Measurements from ENCODE around the gene HTR1E.
"Not testable (repeated sequence)": the region's sequence is repeated elsewhere in the genome, so short reads cannot be mapped to it uniquely, and the experiment has no call there.

HTR1E gene

DNA sequence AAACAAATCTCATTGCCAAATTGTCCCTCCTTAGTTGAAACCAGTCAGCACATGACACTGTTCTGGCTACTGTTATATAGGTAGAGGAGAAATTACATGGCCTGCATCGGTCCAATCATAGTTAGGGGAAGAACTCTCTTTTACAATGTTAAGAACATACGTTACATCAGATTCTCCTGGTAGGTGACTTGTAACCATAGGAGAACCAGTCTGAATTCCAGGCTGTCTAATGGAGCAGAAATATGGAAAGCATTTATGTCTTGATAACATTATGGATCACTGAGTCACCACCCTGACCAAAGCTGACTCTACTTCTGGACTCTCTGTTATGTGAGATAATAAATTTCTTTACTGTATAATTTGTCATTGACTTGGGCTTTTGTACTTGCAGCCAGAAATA lies 40.9 kb downstream of the HTR1E start:
- FAIRE-seq = no peak

DNA sequence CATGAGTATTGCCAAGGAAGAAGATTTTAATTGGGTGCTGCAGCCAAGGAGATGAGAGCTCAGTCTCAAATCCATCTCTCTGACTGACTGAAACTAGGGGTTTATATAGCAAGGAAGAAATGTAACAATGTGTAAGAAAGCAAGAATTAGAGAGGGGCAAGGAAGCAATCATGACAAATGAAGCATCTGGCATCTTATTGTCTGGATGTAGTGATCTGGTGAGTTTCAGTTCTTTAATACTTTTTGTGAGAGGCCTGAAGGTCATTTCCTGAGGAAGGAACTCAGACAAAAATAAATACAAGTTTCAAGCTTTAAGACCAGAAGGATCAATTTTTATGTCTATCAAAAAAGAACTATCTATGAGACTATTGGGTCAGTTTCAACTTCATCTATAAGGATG lies 64.2 kb downstream of the HTR1E start:
- FAIRE-seq = no peak

DNA sequence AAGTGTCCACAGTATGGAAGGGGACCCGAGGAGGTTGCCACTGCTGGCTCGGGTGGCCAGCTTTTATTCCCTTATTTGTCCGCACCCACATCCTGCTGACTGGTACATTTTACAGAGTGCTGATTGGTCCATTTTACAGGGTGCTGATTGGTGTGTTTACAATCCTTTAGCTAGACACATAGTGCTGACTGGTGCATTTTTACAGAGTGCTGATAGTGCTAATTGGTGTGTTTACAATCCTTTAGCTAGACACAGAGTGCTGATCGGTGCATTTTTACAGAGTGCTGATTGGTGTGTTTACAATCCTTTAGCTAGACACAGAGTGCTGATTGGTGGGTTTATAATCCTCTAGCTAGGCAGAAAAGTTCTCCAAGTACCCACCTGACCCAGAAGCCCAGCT lies 65.1 kb downstream of the HTR1E start:
- not testable (repeated sequence) for FAIRE-seq

DNA sequence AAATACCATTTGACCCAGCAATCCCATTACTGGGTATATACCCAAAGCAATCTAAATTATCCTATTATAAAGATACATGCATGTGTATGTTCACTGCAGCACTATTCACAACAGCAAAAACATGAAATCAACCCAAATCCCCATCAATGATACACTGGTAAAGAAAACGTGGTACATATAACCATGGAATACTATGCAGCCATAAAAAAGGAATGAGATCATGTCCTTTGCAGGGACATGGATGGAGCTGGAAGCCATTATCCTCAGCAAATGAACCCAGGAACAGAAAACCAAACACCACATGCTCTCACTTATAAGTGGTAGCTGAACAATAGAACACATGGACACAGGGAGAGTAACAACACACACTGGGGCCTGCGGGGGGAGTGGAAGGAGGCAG lies 69.2 kb downstream of the HTR1E start:
- FAIRE-seq = not testable (repeated sequence)

DNA sequence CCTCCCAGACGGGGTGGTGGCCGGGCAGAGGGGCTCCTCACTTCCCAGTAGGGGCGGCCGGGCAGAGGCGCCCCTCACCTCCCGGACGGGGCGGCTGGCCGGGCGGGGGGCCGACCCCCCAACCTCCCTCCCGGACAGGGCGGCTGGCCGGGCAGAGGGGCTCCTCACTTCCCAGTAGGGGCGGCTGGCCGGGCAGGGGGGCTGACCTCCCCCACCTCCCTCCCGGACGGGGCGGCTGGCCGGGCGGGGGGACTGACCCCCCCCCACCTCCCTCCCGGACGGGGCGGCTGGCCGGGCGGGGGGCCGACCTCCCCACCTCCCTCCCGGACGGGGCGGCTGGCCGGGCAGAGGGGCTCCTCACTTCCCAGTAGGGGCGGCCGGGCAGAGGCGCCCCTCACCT lies 72.3 kb downstream of the HTR1E start:
- FAIRE-seq = not testable (repeated sequence)

DNA sequence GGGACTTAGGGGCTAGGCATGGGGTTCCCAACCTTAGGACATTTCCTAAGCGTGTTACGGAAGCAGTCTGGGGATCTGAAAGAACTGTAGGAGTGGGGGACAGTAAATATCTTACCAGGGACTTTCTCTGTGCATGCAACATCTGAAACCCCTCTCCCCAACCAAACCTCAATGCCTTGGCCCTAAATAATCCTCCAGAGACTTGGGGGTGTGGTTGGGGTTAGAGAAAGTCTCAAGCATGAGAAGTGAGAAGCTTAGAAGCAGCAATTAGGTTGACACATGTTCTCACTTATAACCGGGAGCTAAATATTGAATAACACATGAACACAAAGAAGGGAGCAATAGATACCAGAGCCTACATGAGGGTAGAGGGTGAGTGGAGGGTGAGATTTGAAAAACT lies 74.7 kb downstream of the HTR1E start:
- FAIRE-seq = no peak

DNA sequence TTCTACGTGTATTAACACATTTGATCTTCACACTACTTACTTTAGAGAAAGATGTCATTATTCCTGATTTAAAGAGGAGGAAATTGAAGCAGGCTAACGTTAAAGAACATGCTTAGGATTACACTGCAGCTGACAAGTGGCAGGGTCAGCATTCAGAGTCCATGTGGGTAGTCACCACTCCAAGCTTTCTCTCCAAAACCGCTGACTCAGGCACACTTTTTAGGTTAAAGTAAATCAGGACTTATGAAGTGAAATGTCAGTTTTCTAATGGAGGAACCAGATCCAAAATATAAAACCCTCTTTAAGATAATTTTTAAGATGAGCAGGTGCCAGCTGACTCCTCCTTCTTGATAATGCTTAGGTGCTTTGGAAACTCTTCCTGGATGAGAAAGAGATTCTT lies 75.4 kb downstream of the HTR1E start:
- FAIRE-seq = no peak

DNA sequence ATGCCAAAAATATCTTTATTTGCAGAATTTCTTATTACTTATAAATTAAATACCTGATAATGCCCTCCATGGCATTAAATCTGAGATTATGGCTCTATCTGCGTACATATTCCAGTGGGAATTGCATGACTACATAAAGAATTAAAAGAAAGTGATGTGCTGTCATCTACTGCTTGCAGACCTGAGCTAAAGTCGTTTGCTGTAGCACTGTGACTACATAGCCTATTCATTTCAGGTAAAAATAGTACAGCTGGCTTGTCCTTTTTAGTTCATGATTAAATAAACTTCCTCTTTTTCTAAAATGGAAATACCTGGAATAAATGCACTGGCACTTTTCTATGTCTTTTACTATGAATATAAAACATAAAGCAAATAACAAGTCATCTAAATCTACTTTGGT lies 79.4 kb downstream of the HTR1E start:
- FAIRE-seq = no peak

DNA sequence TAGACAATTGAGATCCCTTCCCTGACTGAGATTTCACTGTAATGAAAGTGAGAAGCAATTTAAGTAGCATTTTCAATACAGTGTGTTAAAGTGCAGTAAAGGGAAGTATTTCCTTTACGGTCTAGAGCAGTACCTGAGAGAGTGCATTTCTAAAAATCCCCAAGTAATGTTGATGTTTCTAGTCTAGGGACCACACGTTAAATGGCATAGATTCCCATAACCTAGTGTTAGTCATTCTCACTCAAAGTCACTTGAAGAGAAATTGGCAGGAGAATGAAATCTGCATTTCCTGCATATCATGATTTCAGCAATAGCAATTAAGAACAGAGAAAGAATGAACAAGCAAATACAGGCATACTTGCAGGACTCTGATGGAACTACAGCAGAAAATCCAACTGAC lies 89.7 kb downstream of the HTR1E start:
- no peak for FAIRE-seq

DNA sequence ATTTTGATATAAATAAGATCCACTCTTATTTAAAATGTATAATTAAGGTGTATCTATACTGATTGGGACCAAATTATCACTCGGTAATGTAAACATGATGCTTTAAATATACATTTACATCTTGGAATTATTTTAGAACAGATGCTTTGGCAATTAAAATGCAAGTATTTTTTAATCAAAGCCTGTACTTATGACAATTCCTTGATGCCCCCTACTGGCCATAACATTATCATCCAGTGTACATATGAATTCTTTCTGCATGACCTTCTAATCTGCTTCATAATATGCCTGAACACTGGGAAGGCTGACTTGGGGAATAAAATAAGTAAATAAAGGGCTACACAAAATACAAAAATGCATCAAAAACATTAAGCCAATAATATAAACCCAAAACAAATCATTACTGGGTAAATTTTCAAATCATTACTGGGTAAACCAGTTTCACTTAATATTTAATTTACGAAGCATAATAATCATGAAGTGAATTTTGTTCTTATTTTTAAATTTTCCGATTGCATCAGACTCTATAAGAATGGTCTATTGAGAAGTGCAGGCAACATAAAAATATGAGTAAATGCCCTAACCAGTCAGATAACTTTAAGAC lies 92.5 kb downstream of the HTR1E start:
- no peak for FAIRE-seq

DNA sequence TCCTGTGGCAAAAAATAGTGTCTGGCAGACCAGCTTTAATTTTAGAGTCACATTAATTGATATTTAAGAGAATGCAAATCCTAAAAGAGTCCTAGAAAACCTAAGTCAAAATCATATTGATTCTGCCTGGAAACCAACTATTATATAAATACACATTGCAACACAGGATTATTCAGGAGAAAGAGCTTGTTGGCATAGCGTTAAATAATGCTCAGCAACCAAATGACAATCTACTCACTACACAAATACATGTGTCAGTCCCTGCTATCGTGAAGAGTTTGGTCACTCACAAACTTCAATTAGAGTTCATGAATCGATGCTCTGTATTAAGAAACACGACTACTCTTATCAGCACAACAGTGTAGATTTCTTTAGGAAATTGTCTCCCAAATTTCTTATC lies 103.4 kb downstream of the HTR1E start:
- no peak for FAIRE-seq

DNA sequence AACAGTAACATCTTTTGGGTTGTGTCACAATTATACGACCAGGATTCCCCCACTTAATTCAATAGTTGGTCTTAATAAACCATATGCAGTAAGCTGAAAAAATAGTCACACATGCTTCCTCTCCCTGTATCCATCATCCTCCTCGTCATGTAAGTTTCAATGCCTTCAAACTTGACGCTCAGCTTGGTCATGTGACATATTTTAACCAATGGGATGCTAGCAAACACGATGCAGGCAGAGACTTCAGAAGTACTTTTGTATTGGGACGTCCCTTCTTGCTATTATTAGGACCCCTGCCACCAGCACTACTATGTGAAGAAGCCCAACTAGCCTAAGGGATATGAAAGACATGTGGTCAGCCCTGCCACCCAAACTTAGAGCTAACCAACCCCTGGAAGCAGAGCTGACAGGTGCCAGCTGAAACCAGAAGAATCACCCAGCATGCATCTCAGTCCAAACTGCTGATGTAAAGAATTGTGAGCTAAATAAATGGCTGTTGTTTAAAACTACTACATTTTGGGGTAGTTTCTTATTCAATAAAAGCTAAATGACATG lies 108.3 kb downstream of the HTR1E start:
- no peak for FAIRE-seq

DNA sequence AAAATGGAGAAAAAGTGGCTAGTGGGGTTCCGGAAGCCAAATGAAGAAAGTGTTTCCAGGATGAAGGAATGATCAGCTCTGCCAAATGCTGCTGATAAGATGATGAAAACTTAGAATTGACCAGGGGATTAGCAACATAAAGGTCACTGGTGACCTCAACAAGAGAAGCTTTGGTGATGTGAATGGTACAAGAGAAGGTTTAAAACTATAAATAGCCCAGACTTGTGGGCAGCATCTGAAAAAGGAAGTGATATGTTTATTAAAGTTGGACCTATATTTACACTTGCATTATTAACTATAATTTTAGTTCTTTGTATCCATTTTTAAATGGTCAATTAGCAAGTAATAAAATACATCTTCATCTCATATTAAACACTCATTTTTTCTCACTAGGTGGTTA lies 112.5 kb downstream of the HTR1E start:
- FAIRE-seq = no peak

DNA sequence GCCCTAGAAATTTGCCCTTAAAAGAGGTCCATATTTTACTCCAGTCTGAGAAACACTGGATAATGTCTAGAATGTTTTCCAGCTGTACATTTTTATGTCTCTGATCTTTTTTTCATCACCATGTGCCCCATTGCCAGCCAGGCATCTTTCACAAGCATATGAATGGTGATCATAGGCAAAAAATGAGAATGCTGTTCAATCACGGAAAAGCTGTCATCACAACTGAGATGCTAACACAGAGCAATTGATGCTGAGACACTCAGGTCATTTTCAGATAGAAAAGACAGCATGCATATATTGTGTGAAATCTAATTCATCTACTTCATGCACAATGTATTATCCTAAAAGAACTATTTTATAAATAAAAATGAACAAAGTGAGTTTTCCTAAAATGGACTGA lies 116.0 kb downstream of the HTR1E start:
- FAIRE-seq = no peak

DNA sequence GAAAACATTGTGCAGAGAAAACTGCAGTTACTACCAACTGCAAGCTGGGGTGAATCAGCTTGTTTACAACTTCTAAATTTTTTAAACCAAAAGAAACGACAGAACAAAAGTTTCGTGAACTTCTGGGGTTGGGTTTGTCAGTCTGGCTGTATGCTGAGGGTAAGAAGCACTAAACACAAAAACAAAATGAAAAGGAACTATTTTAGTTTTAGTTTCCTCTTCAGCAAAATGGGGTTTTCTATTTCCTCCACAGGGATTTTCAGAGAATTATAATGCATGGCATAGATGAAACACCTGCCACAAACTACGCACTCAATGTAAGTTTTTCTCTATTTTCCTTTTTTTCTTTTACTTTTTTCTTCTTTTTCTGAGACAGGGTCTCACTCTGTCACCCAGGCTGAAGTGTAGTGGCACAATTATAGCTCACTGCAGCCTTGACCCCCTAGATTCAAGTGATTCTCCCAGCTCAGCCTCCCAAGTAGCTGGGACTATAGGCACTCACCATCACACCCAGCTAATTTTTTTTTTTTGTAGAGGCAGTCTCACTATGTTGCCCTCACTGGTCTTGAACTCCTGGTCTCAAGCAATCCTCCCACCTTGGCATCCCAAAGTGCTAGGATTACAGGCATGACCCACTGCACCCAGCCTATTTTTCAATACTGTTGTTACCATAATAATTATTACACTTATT lies 117.0 kb downstream of the HTR1E start:
- no peak for FAIRE-seq

DNA sequence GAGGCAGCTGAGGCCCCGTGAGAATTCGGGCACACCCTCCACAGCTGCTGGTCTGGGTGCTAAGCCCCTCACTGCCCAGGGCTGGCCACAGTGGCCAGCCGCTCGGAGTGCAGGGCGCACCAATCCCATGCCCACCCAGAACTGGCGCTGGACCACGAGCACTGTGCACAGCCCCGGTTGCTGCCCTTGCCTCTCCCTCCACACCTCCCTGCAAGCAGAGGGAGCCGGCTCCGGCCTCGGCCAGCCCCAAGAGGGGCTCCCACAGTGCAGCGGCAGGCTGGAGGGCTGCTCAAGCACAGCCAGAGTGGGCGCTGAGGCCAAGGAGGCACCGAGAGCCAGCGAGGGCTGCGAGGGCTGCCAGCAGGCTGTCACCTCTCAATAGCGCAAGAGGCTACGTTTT lies 122.6 kb downstream of the HTR1E start:
- FAIRE-seq = no peak

DNA sequence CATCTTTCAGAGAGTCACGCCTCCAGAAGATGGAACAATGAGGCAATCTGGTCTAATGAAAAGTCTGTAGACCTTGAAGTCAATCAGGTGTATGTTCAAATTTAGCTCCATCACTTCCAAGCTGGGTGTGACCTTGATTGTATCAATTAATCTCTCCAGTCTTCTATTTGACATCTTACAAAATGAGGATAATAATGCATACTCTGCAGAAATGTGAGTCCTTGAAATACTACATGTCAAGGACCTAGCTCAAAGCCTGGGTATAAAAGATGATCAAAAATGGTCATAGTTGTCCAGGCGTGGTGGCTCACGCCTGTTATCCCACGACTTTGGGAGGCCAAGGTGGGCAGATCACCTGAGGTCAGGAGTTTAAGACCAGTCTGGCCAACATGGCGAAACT lies 127.8 kb downstream of the HTR1E start:
- no peak for FAIRE-seq

Measured in TTC549 (cell line).